ENCODE measurements around the gene RBM22.

RBM22 gene

GRCh38 chr5:150710165-150710564 is 9.3 kb upstream of the RBM22 start:
- Histone ChIP-seq H3K23ac (ENCODE audit: low read length) (no peak overlapping the region), H2BK5ac (ENCODE audit: low read length) (no peak overlapping the region), H3K79me2 (ENCODE audit: control insufficient read depth, insufficient read depth, low read length) (no peaks in the 10 kb centered on the region), H3K27ac (ENCODE audit: low read depth, low read length) (no peak overlapping the region), H3K56ac (ENCODE audit: low read length) (no peak overlapping the region), H3K4me1 (ENCODE audit: control insufficient read depth, low read depth, low read length) (no peaks in the 10 kb centered on the region), H3K27me3 (ENCODE audit: insufficient read depth, low read length, poor library complexity) (no peaks in the 10 kb centered on the region), H4K8ac (ENCODE audit: low read depth, low read length) (no peak overlapping the region), H3K9ac (ENCODE audit: low read length) (no peak overlapping the region), H2BK15ac (replicated peaks; ENCODE audit: low read depth) (no peak overlapping the region), H3K4ac (ENCODE audit: low read depth, low read length) (no peak overlapping the region), H2BK120ac (ENCODE audit: low read depth, low read length) (no peak overlapping the region), H3K4me2 (ENCODE audit: low read length) (no peak overlapping the region), H4K5ac (ENCODE audit: low read length) (no peak overlapping the region), H3K4me3 (ENCODE audit: low read length) (no peak overlapping the region), H3K18ac (ENCODE audit: low read length) (no peak overlapping the region), H2AK5ac (ENCODE audit: low read length) (no peak overlapping the region), H3K36me3 (ENCODE audit: control insufficient read depth, insufficient read depth, low read length) (peaks cover 5% of the 10 kb centered on the region), H3K79me1 (ENCODE audit: low read length) (no peaks in the 10 kb centered on the region)
- peak; percentile 26 for DNase-seq
- no CpG with 5 or more reads among the region's 2 CpGs for WGBS (ENCODE audit: extremely low coverage, insufficient coverage, low lambda C conversion rate)

GRCh38 chr5:150706776-150707390 is 6.0 kb upstream of the RBM22 start:
- no peak overlapping the region for H2AK5ac ChIP-seq (ENCODE audit: low read length)
- H3K23ac ChIP-seq (ENCODE audit: low read length): no peak overlapping the region
- no peak overlapping the region for H4K5ac ChIP-seq (ENCODE audit: low read length)
- H3K4me2 ChIP-seq (ENCODE audit: low read length): no peak overlapping the region
- H3K27ac ChIP-seq (ENCODE audit: low read depth, low read length): no peak overlapping the region
- no CpG with 5 or more reads among the region's 4 CpGs for WGBS (ENCODE audit: extremely low coverage, insufficient coverage, low lambda C conversion rate)
- no peak overlapping the region for H3K4me3 ChIP-seq (ENCODE audit: low read length)
- no peaks in the 10 kb centered on the region for H3K4me1 ChIP-seq (ENCODE audit: control insufficient read depth, low read depth, low read length)
- H3K9ac ChIP-seq (ENCODE audit: low read length): no peak overlapping the region
- no peak overlapping the region for H3K56ac ChIP-seq (ENCODE audit: low read length)
- H3K4ac ChIP-seq (ENCODE audit: low read depth, low read length): no peak overlapping the region
- H3K79me1 ChIP-seq (ENCODE audit: low read length): no peaks in the 10 kb centered on the region
- no peak for DNase-seq
- no peak overlapping the region for H3K18ac ChIP-seq (ENCODE audit: low read length)
- H4K8ac ChIP-seq (ENCODE audit: low read depth, low read length): no peak overlapping the region
- no peak overlapping the region for H2BK5ac ChIP-seq (ENCODE audit: low read length)
- no peak overlapping the region for H2BK15ac ChIP-seq (replicated peaks; ENCODE audit: low read depth)
- H3K36me3 ChIP-seq (ENCODE audit: control insufficient read depth, insufficient read depth, low read length): peaks cover 5% of the 10 kb centered on the region
- H3K27me3 ChIP-seq (ENCODE audit: insufficient read depth, low read length, poor library complexity): no peaks in the 10 kb centered on the region
- H3K79me2 ChIP-seq (ENCODE audit: control insufficient read depth, insufficient read depth, low read length): no peaks in the 10 kb centered on the region
- no peak overlapping the region for H2BK120ac ChIP-seq (ENCODE audit: low read depth, low read length)

DNA sequence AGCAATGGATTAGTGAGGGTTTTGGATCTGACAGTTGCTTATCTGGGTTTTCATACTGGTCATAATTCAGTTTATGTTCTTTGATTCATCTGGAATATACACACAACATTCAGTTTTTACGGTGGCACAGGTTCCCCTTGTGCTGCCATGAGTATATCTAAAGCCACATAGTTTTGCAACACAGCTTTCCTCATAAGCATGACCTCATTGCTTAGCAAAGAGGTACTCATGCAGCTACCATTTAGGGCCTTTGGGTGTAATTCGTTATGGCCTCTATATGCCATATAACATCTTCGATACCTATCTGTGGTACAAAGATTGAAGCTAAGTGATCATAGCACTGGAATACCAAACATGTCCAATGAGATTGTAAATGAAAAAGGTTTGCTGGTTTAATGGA is 2.9 kb upstream of the RBM22 start:
- peaks cover 2% of the 10 kb centered on the region for H3K4me1 ChIP-seq (ENCODE audit: control insufficient read depth, low read depth, low read length)
- H3K79me2 ChIP-seq (ENCODE audit: control insufficient read depth, insufficient read depth, low read length): peaks cover 13% of the 10 kb centered on the region
- H3K36me3 ChIP-seq (ENCODE audit: control insufficient read depth, insufficient read depth, low read length): no peaks in the 10 kb centered on the region
- no peak overlapping the region for H3K18ac ChIP-seq (ENCODE audit: low read length)
- no peak overlapping the region for H3K23ac ChIP-seq (ENCODE audit: low read length)
- H2AK5ac ChIP-seq (ENCODE audit: low read length): no peak overlapping the region
- H4K8ac ChIP-seq (ENCODE audit: low read depth, low read length): no peak overlapping the region
- no peak overlapping the region for H2BK15ac ChIP-seq (replicated peaks; ENCODE audit: low read depth)
- H3K4ac ChIP-seq (ENCODE audit: low read depth, low read length): no peak overlapping the region
- H2BK5ac ChIP-seq (ENCODE audit: low read length): no peak overlapping the region
- no peak overlapping the region for H3K4me3 ChIP-seq (ENCODE audit: low read length)
- H2BK120ac ChIP-seq (ENCODE audit: low read depth, low read length): no peak overlapping the region
- H3K9ac ChIP-seq (ENCODE audit: low read length): no peak overlapping the region
- H3K56ac ChIP-seq (ENCODE audit: low read length): no peak overlapping the region
- no peak overlapping the region for H3K27ac ChIP-seq (ENCODE audit: low read depth, low read length)
- H3K27me3 ChIP-seq (ENCODE audit: insufficient read depth, low read length, poor library complexity): no peaks in the 10 kb centered on the region
- no peak overlapping the region for H3K4me2 ChIP-seq (ENCODE audit: low read length)
- WGBS (ENCODE audit: extremely low coverage, insufficient coverage, low lambda C conversion rate): no CpG with 5 or more reads among the region's 3 CpGs
- no peak overlapping the region for H4K5ac ChIP-seq (ENCODE audit: low read length)
- H3K79me1 ChIP-seq (ENCODE audit: low read length): peaks cover 11% of the 10 kb centered on the region
- no peak for DNase-seq

GRCh38 chr5:150700246-150700593 is 642 bp downstream of the RBM22 start:
- H3K4me2 ChIP-seq (ENCODE audit: low read length): peak overlapping the region; percentile 77
- H3K18ac ChIP-seq (ENCODE audit: low read length): no peak overlapping the region
- DNase-seq: peak; percentile 2
- no peak overlapping the region for H2BK5ac ChIP-seq (ENCODE audit: low read length)
- no peak overlapping the region for H2AK5ac ChIP-seq (ENCODE audit: low read length)
- peak overlapping the region; percentile 99 for H3K56ac ChIP-seq (ENCODE audit: low read length)
- no peaks in the 10 kb centered on the region for H3K27me3 ChIP-seq (ENCODE audit: insufficient read depth, low read length, poor library complexity)
- H3K79me1 ChIP-seq (ENCODE audit: low read length): peaks cover 11% of the 10 kb centered on the region
- H3K27ac ChIP-seq (ENCODE audit: low read depth, low read length): no peak overlapping the region
- peaks cover 15% of the 10 kb centered on the region for H3K79me2 ChIP-seq (ENCODE audit: control insufficient read depth, insufficient read depth, low read length)
- peak overlapping the region; percentile 94 for H3K4me3 ChIP-seq (ENCODE audit: low read length)
- no peak overlapping the region for H2BK15ac ChIP-seq (replicated peaks; ENCODE audit: low read depth)
- no peak overlapping the region for H3K4ac ChIP-seq (ENCODE audit: low read depth, low read length)
- H2BK120ac ChIP-seq (ENCODE audit: low read depth, low read length): no peak overlapping the region
- no CpG with 5 or more reads among the region's 15 CpGs for whole genome bisulfite sequencing (ENCODE audit: extremely low coverage, insufficient coverage, low lambda C conversion rate)
- no peak overlapping the region for H3K23ac ChIP-seq (ENCODE audit: low read length)
- H4K5ac ChIP-seq (ENCODE audit: low read length): no peak overlapping the region
- H3K4me1 ChIP-seq (ENCODE audit: control insufficient read depth, low read depth, low read length): peaks cover 2% of the 10 kb centered on the region
- H4K8ac ChIP-seq (ENCODE audit: low read depth, low read length): no peak overlapping the region
- H3K36me3 ChIP-seq (ENCODE audit: control insufficient read depth, insufficient read depth, low read length): peaks cover 4% of the 10 kb centered on the region
- peak overlapping the region; percentile 98 for H3K9ac ChIP-seq (ENCODE audit: low read length)

DNA sequence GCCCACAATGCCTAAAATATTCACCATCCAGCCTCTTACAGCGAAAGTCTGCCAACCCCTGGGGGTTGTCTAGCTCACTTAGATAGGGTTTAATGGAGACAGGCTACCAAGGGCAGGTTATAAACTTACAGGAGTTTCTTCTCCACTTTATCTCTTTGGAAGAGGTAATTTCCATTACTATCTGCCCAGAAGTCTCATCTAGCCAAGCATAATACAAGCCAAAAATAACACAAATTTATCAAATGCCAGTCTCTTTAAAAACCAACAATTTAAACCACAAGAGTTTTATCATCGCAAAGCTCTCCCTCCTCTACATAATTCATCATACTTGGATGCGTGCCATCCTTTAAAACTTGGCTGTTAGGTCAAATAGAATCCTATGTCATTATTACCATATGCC is 6.2 kb downstream of the RBM22 start:
- peaks cover 5% of the 10 kb centered on the region for H3K79me1 ChIP-seq (ENCODE audit: low read length)
- no peak overlapping the region for H4K5ac ChIP-seq (ENCODE audit: low read length)
- no peak overlapping the region for H3K4me2 ChIP-seq (ENCODE audit: low read length)
- H2BK15ac ChIP-seq (replicated peaks; ENCODE audit: low read depth): no peak overlapping the region
- 100% methylated on average over 1 of the region's 3 CpGs for WGBS (ENCODE audit: extremely low coverage, insufficient coverage, low lambda C conversion rate)
- DNase-seq: no peak
- no peak overlapping the region for H2AK5ac ChIP-seq (ENCODE audit: low read length)
- no peaks in the 10 kb centered on the region for H3K27me3 ChIP-seq (ENCODE audit: insufficient read depth, low read length, poor library complexity)
- H2BK120ac ChIP-seq (ENCODE audit: low read depth, low read length): no peak overlapping the region
- H3K36me3 ChIP-seq (ENCODE audit: control insufficient read depth, insufficient read depth, low read length): peaks cover 26% of the 10 kb centered on the region
- no peak overlapping the region for H4K8ac ChIP-seq (ENCODE audit: low read depth, low read length)
- no peak overlapping the region for H3K9ac ChIP-seq (ENCODE audit: low read length)
- H2BK5ac ChIP-seq (ENCODE audit: low read length): no peak overlapping the region
- no peak overlapping the region for H3K4ac ChIP-seq (ENCODE audit: low read depth, low read length)
- no peak overlapping the region for H3K23ac ChIP-seq (ENCODE audit: low read length)
- no peak overlapping the region for H3K4me3 ChIP-seq (ENCODE audit: low read length)
- H3K18ac ChIP-seq (ENCODE audit: low read length): no peak overlapping the region
- no peak overlapping the region for H3K27ac ChIP-seq (ENCODE audit: low read depth, low read length)
- H3K4me1 ChIP-seq (ENCODE audit: control insufficient read depth, low read depth, low read length): peaks cover 2% of the 10 kb centered on the region
- no peak overlapping the region for H3K56ac ChIP-seq (ENCODE audit: low read length)
- H3K79me2 ChIP-seq (ENCODE audit: control insufficient read depth, insufficient read depth, low read length): peaks cover 7% of the 10 kb centered on the region

DNA sequence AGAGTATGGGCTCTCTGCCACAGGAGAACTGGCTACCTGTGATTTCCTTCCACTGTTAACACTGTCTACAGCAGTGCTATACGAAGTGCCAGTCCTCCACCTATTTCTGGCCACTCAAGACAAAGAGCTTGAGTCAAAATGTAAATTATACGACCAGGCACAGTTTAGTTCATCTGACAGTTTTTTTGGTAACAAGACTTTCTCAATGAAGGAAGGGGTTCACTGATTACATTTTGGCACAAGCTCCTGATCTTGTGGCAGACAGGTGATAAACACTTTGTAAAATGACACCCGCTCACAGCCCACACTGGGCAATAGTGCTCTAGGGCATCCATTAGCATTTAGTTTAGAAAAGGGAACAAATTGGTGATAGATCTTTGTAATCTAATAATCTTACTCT is 8.6 kb downstream of the RBM22 start:
- no peak overlapping the region for H2AK5ac ChIP-seq (ENCODE audit: low read length)
- no peak overlapping the region for H3K4ac ChIP-seq (ENCODE audit: low read depth, low read length)
- no peak overlapping the region for H2BK5ac ChIP-seq (ENCODE audit: low read length)
- DNase-seq: no peak
- WGBS (ENCODE audit: extremely low coverage, insufficient coverage, low lambda C conversion rate): no CpG with 5 or more reads among the region's 3 CpGs
- no peak overlapping the region for H4K5ac ChIP-seq (ENCODE audit: low read length)
- no peak overlapping the region for H3K4me2 ChIP-seq (ENCODE audit: low read length)
- no peaks in the 10 kb centered on the region for H3K4me1 ChIP-seq (ENCODE audit: control insufficient read depth, low read depth, low read length)
- H3K36me3 ChIP-seq (ENCODE audit: control insufficient read depth, insufficient read depth, low read length): peaks cover 24% of the 10 kb centered on the region
- no peak overlapping the region for H3K56ac ChIP-seq (ENCODE audit: low read length)
- no peak overlapping the region for H3K27ac ChIP-seq (ENCODE audit: low read depth, low read length)
- no peak overlapping the region for H3K4me3 ChIP-seq (ENCODE audit: low read length)
- H3K27me3 ChIP-seq (ENCODE audit: insufficient read depth, low read length, poor library complexity): no peaks in the 10 kb centered on the region
- H2BK15ac ChIP-seq (replicated peaks; ENCODE audit: low read depth): no peak overlapping the region
- no peak overlapping the region for H3K18ac ChIP-seq (ENCODE audit: low read length)
- H4K8ac ChIP-seq (ENCODE audit: low read depth, low read length): no peak overlapping the region
- H3K23ac ChIP-seq (ENCODE audit: low read length): no peak overlapping the region
- no peak overlapping the region for H2BK120ac ChIP-seq (ENCODE audit: low read depth, low read length)
- H3K79me1 ChIP-seq (ENCODE audit: low read length): no peaks in the 10 kb centered on the region
- H3K9ac ChIP-seq (ENCODE audit: low read length): no peak overlapping the region
- no peaks in the 10 kb centered on the region for H3K79me2 ChIP-seq (ENCODE audit: control insufficient read depth, insufficient read depth, low read length)

Measured in mesendoderm (in vitro differentiated cells).